GM12865 (cell line): ENCODE results near the gene GEMIN4.
"Not testable (repeated sequence)": the region's sequence is repeated elsewhere in the genome, so short reads cannot be mapped to it uniquely, and the experiment has no call there.

Source experiments
- DNase-seq: peaks from one replicate; pipeline ENCODE4 v3.0.0; 2010; ENCODE audit warnings: low read depth
- H3K4me3 ChIP-seq: 2 replicates; pipeline ENCODE4 v1.5.1; 2011; ENCODE audit warnings: mild to moderate bottlenecking, low read depth, low read length, control low read depth
- TF ChIP-seq, protein P1 (sequence below): IDR thresholded peaks from 2 replicates; pipeline ENCODE4 v1.5.1; 2011; ENCODE audit warnings: low read length, control low read depth, low read depth, inconsistent platforms; ENCODE audit not compliant: insufficient read depth; ENCODE audit errors: missing control alignments

The GEMIN4 gene

GRCh38 chr17:699345-699744 lies 52.7 kb downstream of the GEMIN4 start:
- TF ChIP-seq, protein P1, sequence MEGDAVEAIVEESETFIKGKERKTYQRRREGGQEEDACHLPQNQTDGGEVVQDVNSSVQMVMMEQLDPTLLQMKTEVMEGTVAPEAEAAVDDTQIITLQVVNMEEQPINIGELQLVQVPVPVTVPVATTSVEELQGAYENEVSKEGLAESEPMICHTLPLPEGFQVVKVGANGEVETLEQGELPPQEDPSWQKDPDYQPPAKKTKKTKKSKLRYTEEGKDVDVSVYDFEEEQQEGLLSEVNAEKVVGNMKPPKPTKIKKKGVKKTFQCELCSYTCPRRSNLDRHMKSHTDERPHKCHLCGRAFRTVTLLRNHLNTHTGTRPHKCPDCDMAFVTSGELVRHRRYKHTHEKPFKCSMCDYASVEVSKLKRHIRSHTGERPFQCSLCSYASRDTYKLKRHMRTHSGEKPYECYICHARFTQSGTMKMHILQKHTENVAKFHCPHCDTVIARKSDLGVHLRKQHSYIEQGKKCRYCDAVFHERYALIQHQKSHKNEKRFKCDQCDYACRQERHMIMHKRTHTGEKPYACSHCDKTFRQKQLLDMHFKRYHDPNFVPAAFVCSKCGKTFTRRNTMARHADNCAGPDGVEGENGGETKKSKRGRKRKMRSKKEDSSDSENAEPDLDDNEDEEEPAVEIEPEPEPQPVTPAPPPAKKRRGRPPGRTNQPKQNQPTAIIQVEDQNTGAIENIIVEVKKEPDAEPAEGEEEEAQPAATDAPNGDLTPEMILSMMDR = no peak
- no peak overlapping the region for H3K4me3 ChIP-seq
- DNase-seq = no peak

DNA sequence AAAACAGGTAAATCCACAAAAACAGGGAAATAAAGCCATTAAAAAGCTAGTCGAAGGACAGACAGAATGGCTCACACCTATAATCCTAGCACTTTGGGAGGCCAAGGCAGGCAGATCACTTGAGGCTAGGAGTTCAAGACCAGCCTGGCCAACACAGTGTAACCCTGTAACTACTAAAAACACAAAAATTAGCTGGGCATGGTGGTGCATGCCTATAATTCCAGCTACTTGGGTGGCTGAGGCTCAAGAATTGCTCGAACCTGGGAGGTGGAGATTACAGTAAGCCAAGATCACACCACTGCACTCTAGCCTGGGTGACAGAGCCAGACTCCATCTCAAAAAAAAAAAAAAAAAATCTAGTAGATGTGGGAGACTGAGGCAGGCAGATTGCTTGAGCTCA lies 54.0 kb downstream of the GEMIN4 start:
- DNase-seq, H3K4me3 ChIP-seq: not testable (repeated sequence)

DNA sequence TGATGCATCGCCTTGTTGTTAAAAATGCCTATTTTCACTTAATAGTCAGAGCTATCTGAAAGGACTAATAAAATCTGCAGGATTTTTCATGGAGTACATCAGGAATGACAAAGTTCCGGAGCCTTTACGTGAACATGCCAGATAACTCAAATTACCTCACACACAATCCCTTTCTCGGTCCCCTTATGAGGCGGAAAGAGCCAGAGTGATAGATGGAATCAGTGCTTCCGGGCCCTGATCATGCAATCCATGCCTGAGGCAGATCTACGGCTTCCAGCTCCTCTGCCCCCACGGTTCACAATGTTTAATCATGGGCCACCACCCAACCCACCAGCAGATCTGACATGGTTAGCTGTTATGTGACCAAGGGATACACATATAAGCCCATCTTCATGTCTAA lies 54.4 kb downstream of the GEMIN4 start:
- no peak overlapping the region for H3K4me3 ChIP-seq
- no peak for DNase-seq
- TF ChIP-seq, protein P1 = no peak

DNA sequence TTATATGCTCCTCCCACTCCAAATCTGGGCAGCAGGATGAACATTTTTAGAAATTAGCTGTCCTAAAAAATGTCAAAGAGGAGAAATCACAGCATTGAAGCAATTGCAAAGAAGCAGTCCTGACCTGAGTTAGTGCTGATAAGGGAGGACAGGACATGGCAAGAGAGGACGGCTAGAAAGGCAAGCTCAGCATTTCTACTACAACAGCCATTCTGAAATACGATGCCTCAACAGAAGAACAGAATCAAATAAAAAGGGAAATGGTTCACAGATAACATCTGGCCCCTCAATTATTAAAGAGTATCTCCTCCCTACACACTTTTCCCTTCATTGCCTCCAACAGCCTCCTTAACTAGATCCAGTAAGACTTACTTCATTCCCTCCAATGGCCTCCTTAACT lies 55.7 kb downstream of the GEMIN4 start:
- DNase-seq = no peak
- TF ChIP-seq, protein P1 = no peak
- H3K4me3 ChIP-seq = no peak overlapping the region
